GM12878 (cell line): ENCODE measurements around the gene MUC5B.

ENCODE experiments used
- EP300 ChIP-seq, 2 experiments: fragments of 150-350 bp in 1 of 2; IDR thresholded peaks; 2 replicates each; pipeline ENCODE4 v1.6.1; 2011 to 2012; ENCODE audit warnings: low read depth in 2 of 2, low read length in 2 of 2, borderline replicate concordance in 1 of 2, improper control_type of control experiment in 1 of 2, inconsistent platforms in 1 of 2; ENCODE audit not compliant: control insufficient read depth in 1 of 2
- MTA3 ChIP-seq: IDR thresholded peaks from 2 replicates; pipeline ENCODE4 v1.6.1; 2012; ENCODE audit warnings: low read length, inconsistent platforms, borderline replicate concordance
- TF ChIP-seq, protein P1 (sequence below): IDR thresholded peaks from 2 replicates; pipeline ENCODE4 v1.6.1; 2012; ENCODE audit warnings: low read depth, low read length, improper control_type of control experiment
- TF ChIP-seq, protein P2 (sequence below): fragments of 450-650 bp; IDR thresholded peaks from 2 replicates; pipeline ENCODE4 v1.6.1; 2018; ENCODE audit warnings: mild to moderate bottlenecking, low read depth, moderate library complexity; ENCODE audit not compliant: partially characterized antibody

DNA sequence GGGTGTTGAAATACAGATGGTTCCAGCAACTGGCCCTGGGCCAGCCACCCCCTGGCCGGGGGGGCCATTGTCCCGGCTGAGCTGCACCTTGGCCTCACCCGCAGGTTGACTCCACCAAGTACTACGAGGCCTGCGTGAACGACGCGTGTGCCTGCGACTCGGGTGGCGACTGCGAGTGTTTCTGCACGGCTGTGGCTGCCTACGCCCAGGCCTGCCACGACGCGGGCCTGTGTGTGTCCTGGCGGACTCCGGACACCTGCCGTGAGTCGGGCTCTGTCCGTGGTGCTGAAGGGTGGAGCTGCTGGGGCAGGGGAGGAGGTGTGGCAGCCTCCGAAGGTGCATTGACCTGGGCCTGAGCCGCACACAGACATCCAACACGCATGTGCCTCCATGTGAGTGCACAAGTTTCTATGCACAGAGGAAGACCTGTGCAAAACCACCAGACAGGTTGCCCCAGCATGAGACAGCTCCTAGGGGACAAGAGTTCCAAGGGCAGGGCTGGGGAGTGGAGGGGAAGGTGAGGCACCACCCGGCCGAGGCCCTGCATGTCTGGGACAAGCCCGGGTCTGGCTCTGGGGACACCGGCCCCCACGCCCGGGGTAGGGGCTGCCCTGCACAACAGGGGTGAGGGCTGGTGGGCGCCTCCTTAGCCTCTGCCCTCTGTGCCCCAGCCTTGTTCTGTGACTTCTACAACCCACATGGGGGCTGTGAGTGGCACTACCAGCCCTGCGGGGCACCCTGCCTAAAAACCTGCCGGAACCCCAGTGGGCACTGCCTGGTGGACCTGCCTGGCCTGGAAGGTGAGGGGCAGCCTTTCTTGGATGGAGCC is 16.1 kb downstream of the MUC5B start:
- TF ChIP-seq MTA3 (no peak), EP300 (IDR thresholded peaks at IDR 0.05; ENCODE audit: borderline replicate concordance in 1 of 2, control insufficient read depth in 1 of 2, low read depth in 2 of 2, low read length in 2 of 2) (no peak)
- TF ChIP-seq, protein P1, sequence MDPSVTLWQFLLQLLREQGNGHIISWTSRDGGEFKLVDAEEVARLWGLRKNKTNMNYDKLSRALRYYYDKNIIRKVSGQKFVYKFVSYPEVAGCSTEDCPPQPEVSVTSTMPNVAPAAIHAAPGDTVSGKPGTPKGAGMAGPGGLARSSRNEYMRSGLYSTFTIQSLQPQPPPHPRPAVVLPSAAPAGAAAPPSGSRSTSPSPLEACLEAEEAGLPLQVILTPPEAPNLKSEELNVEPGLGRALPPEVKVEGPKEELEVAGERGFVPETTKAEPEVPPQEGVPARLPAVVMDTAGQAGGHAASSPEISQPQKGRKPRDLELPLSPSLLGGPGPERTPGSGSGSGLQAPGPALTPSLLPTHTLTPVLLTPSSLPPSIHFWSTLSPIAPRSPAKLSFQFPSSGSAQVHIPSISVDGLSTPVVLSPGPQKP: no peak
- TF ChIP-seq, protein P2, sequence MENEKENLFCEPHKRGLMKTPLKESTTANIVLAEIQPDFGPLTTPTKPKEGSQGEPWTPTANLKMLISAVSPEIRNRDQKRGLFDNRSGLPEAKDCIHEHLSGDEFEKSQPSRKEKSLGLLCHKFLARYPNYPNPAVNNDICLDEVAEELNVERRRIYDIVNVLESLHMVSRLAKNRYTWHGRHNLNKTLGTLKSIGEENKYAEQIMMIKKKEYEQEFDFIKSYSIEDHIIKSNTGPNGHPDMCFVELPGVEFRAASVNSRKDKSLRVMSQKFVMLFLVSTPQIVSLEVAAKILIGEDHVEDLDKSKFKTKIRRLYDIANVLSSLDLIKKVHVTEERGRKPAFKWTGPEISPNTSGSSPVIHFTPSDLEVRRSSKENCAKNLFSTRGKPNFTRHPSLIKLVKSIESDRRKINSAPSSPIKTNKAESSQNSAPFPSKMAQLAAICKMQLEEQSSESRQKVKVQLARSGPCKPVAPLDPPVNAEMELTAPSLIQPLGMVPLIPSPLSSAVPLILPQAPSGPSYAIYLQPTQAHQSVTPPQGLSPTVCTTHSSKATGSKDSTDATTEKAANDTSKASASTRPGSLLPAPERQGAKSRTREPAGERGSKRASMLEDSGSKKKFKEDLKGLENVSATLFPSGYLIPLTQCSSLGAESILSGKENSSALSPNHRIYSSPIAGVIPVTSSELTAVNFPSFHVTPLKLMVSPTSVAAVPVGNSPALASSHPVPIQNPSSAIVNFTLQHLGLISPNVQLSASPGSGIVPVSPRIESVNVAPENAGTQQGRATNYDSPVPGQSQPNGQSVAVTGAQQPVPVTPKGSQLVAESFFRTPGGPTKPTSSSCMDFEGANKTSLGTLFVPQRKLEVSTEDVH: no peak
